Forelimb muscle (tissue), 1 donor: Measurements from ENCODE around the gene MC2R. TPM values are rescaled to one million over a fixed set of nuclear protein-coding genes. Genes with fewer than 3 reads are reported as not detected.

Experiments
- polyA plus RNA-seq: library from polyadenylated mRNA; unstranded; fragments of 120-200 nt; gene quantifications from one replicate; pipeline ENCODE4 v1.2.1, GENCODE V29; 2013; ENCODE audit not compliant: insufficient read length

Gene MC2R
- polyA plus RNA-seq, 1 donor = 0.09 TPM

Other genes starting within 250 kb of the MC2R start
- 22.4 TPM for gene FAM210A, start 189.0 kb downstream of the MC2R start, polyA plus RNA-seq
- 33.6 TPM for gene RNMT, start 188.9 kb downstream of the MC2R start, polyA plus RNA-seq
- gene MC5R, start 91.4 kb downstream of the MC2R start, polyA plus RNA-seq = 3.1 TPM
- 5.6 TPM for gene ZNF519, start 216.9 kb upstream of the MC2R start, polyA plus RNA-seq